HCEC 1CT (cell line): ENCODE measurements around the gene PAF1.
"Not testable (repeated sequence)": the region's sequence is repeated elsewhere in the genome, so short reads cannot be mapped to it uniquely, and the experiment has no call there.

ENCODE experiments used
- DNase-seq: peaks from one replicate; pipeline ENCODE4 v3.0.0-alpha.2; 2017

Gene PAF1

GRCh38 chr19:39349326-39349725, 41.6 kb downstream of the PAF1 start:
- DNase-seq: no peak

- DNase-seq: no peak
These were observed 43.4 kb downstream of the PAF1 start for GRCh38 chr19:39347332-39348164.

- DNase-seq: no peak
These were observed 45.0 kb downstream of the PAF1 start for GRCh38 chr19:39345956-39346355.

GRCh38 chr19:39342647-39343305, 48.1 kb downstream of the PAF1 start:
- DNase-seq: no peak

- peak; percentile 97 for DNase-seq
These were observed 48.9 kb downstream of the PAF1 start, which contains the start of gene SAMD4B for GRCh38 chr19:39341719-39342604. Gene SAMD4B (plus strand): TSS chr19:39342421. CDS start chr19:39356894, 14,473 bp downstream.

GRCh38 chr19:39341129-39341718, 49.7 kb downstream of the PAF1 start:
- peak; percentile 20 for DNase-seq

GRCh38 chr19:39340156-39340555, 50.8 kb downstream of the PAF1 start:
- not testable (repeated sequence) for DNase-seq

- no peak for DNase-seq
These were observed 51.2 kb downstream of the PAF1 start for GRCh38 chr19:39339674-39340073.

GRCh38 chr19:39336483-39336882, 54.4 kb downstream of the PAF1 start:
- no peak for DNase-seq
